IMR-90 (cell line): ENCODE results near the gene CEBPG.

ENCODE experiments used
- BHLHE40 ChIP-seq: fragments of 150-350 bp; IDR thresholded peaks from 2 replicates; pipeline ENCODE4 v1.6.1; 2016; ENCODE audit warnings: mild to moderate bottlenecking, low read depth, low read length
- CEBPB ChIP-seq: IDR thresholded peaks from 2 replicates; pipeline ENCODE4 v1.6.1; 2012; ENCODE audit warnings: low read depth, low read length, improper control_type of control experiment
- CHD1 ChIP-seq: IDR thresholded peaks from 2 replicates; pipeline ENCODE4 v1.6.1; 2012; ENCODE audit warnings: low read depth, low read length, improper control_type of control experiment
- CTCF ChIP-seq: conservative IDR thresholded peaks from 2 replicates; pipeline ENCODE4 v1.5.1; 2012; ENCODE audit warnings: mild to moderate bottlenecking, low read depth, low read length, improper control_type of control experiment
- FOS ChIP-seq: fragments of 150-350 bp; IDR thresholded peaks from 2 replicates; pipeline ENCODE4 v1.6.1; 2016; ENCODE audit warnings: low read depth, low read length
- MAFK ChIP-seq: IDR thresholded peaks from 2 replicates; pipeline ENCODE4 v1.6.1; 2012; ENCODE audit warnings: low read depth, low read length, improper control_type of control experiment
- MAZ ChIP-seq: IDR thresholded peaks from 2 replicates; pipeline ENCODE4 v1.6.1; 2012; ENCODE audit warnings: low read depth, mild to moderate bottlenecking, low read length, improper control_type of control experiment, moderate library complexity, borderline replicate concordance
- MXI1 ChIP-seq: IDR thresholded peaks from 2 replicates; pipeline ENCODE4 v1.6.1; 2012; ENCODE audit warnings: low read depth, mild to moderate bottlenecking, low read length, moderate library complexity, borderline replicate concordance
- POLR2A ChIP-seq: IDR thresholded peaks from 2 replicates; pipeline ENCODE4 v1.6.1; 2012; ENCODE audit warnings: mild to moderate bottlenecking, low read depth, low read length
- RAD21 ChIP-seq: IDR thresholded peaks from 2 replicates; pipeline ENCODE4 v1.6.1; 2012; ENCODE audit warnings: low read length, improper control_type of control experiment
- RCOR1 ChIP-seq: IDR thresholded peaks from 2 replicates; pipeline ENCODE4 v1.6.1; 2012; ENCODE audit warnings: mild to moderate bottlenecking, low read length, improper control_type of control experiment; ENCODE audit not compliant: insufficient replicate concordance
- SMC3 ChIP-seq: fragments of 150-350 bp; IDR thresholded peaks from 2 replicates; pipeline ENCODE4 v1.6.1; 2016; ENCODE audit warnings: low read depth, mild to moderate bottlenecking, antibody characterized with exemption, low read length, moderate library complexity
- TF ChIP-seq, protein P1 (sequence below): fragments of 150-350 bp; IDR thresholded peaks from 2 replicates; pipeline ENCODE4 v1.6.1; 2017; ENCODE audit warnings: mild to moderate bottlenecking, antibody characterized with exemption, low read length, low read depth
- TF ChIP-seq, protein P2 (sequence below): fragments of 150-350 bp; IDR thresholded peaks from 2 replicates; pipeline ENCODE4 v1.6.1; 2016; ENCODE audit warnings: low read depth, mild to moderate bottlenecking, low read length, moderate library complexity, borderline replicate concordance

GRCh38 chr19:33350538-33351309 is 22.8 kb upstream of the CEBPG start:
- TF ChIP-seq CHD1 (no peak), CTCF (no peak), MXI1 (no peak), POLR2A (no peak), RAD21 (no peak), MAZ (no peak), RCOR1 (no peak), CEBPB (no peak), SMC3 (no peak), BHLHE40 (no peak), MAFK (no peak), FOS (no peak)
- TF ChIP-seq, protein P1, sequence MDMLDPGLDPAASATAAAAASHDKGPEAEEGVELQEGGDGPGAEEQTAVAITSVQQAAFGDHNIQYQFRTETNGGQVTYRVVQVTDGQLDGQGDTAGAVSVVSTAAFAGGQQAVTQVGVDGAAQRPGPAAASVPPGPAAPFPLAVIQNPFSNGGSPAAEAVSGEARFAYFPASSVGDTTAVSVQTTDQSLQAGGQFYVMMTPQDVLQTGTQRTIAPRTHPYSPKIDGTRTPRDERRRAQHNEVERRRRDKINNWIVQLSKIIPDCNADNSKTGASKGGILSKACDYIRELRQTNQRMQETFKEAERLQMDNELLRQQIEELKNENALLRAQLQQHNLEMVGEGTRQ = no peak
- TF ChIP-seq, protein P2, sequence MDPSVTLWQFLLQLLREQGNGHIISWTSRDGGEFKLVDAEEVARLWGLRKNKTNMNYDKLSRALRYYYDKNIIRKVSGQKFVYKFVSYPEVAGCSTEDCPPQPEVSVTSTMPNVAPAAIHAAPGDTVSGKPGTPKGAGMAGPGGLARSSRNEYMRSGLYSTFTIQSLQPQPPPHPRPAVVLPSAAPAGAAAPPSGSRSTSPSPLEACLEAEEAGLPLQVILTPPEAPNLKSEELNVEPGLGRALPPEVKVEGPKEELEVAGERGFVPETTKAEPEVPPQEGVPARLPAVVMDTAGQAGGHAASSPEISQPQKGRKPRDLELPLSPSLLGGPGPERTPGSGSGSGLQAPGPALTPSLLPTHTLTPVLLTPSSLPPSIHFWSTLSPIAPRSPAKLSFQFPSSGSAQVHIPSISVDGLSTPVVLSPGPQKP = no peak
